Prostate gland (tissue), 2 donors: ENCODE measurements around the gene SUGCT.

Experiments
- POLR2A ChIP-seq: fragments of 450-650 bp; IDR thresholded peaks from one replicate; pipeline ENCODE4 v1.6.1; 2016; ENCODE audit warnings: antibody characterized with exemption, mild to moderate bottlenecking
- POLR2AphosphoS5 ChIP-seq: sonication (generic); formaldehyde crosslinking; IDR thresholded peaks from one replicate; pipeline ENCODE4 v1.6.1; 2017; ENCODE audit warnings: antibody characterized with exemption
- TF ChIP-seq, protein P1 (sequence below), 4 experiments: fragments of 200-600 bp in 2 of 4; fragments of 450-650 bp in 2 of 4; sonication (generic) in 2 of 4; IDR thresholded peaks; 1 replicate in 3 of 4; 2 replicates in 1 of 4; pipeline ENCODE4 v1.5.1; 2016 to 2019; ENCODE audit warnings: antibody characterized with exemption in 4 of 4, mild to moderate bottlenecking in 2 of 4, moderate library complexity in 2 of 4

DNA sequence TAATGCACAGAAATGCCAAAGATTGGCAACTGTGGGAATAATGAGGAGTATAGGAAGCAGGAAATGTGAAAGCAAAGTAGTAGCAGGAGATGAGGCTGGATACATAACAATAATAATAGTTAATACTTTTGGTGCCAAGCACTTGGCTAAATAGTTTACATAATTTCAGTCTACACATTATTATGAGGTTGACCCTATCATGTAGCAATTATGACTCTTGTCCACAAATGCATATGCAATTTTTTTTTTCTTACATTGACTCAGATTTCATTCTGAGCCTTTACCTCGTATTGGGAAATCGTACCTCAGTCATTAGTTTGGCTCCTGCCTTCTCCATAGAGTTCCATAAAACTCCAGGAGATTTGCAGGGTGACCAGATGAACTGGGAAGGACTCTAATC is 219.9 kb downstream of the SUGCT start:
- TF ChIP-seq POLR2AphosphoS5 (no peak), POLR2A (no peak)
- TF ChIP-seq, protein P1, sequence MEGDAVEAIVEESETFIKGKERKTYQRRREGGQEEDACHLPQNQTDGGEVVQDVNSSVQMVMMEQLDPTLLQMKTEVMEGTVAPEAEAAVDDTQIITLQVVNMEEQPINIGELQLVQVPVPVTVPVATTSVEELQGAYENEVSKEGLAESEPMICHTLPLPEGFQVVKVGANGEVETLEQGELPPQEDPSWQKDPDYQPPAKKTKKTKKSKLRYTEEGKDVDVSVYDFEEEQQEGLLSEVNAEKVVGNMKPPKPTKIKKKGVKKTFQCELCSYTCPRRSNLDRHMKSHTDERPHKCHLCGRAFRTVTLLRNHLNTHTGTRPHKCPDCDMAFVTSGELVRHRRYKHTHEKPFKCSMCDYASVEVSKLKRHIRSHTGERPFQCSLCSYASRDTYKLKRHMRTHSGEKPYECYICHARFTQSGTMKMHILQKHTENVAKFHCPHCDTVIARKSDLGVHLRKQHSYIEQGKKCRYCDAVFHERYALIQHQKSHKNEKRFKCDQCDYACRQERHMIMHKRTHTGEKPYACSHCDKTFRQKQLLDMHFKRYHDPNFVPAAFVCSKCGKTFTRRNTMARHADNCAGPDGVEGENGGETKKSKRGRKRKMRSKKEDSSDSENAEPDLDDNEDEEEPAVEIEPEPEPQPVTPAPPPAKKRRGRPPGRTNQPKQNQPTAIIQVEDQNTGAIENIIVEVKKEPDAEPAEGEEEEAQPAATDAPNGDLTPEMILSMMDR (IDR thresholded peaks at IDR 0.05), result no peak
